Ovary (tissue), 9 donors: ENCODE results near the gene FBXO42. TPM values are rescaled to one million over a fixed set of nuclear protein-coding genes. Genes with fewer than 3 reads are reported as not detected.
A peak's percentile ranks its signal among the peaks of the same experiment; 100 is the strongest.
"Not testable (repeated sequence)": the region's sequence is repeated elsewhere in the genome, so short reads cannot be mapped to it uniquely, and the experiment has no call there.

Experiments
- DNase-seq, 5 donors: peaks; one replicate each; pipeline ENCODE4 v3.0.0-alpha.2; 2019 to 2020
- H3K27ac ChIP-seq, 2 donors: fragments of 200-600 bp; one replicate each; pipeline versions ENCODE4 v1.5.1 to v1.8.0; 2019 to 2022
- H3K27me3 ChIP-seq: fragments of 200-600 bp; one replicate; pipeline ENCODE4 v1.8.0; 2022
- H3K36me3 ChIP-seq: fragments of 200-600 bp; sonication (generic); one replicate; pipeline ENCODE4 v1.5.1; 2019
- H3K4me1 ChIP-seq: one replicate; pipeline ENCODE4 v1.8.1; 2013; ENCODE audit warnings: mild to moderate bottlenecking, moderate library complexity; ENCODE audit not compliant: insufficient read depth
- H3K4me3 ChIP-seq: fragments of 200-600 bp; sonication (generic); one replicate; pipeline ENCODE4 v1.5.1; 2017
- H3K9me3 ChIP-seq, 2 donors: fragments of 200-600 bp in 1 of 2; sonication (generic) in 1 of 2; one replicate each; pipeline versions ENCODE4 v1.5.1 to v1.8.1; 2013 to 2019; ENCODE audit warnings: mild to moderate bottlenecking in 1 of 2, moderate library complexity in 1 of 2
- EP300 ChIP-seq: sonication (generic); formaldehyde crosslinking; IDR thresholded peaks from one replicate; pipeline ENCODE4 v1.6.1; 2017; ENCODE audit warnings: antibody characterized with exemption
- POLR2A ChIP-seq: fragments of 450-650 bp; IDR thresholded peaks from one replicate; pipeline ENCODE4 v1.6.1; 2017; ENCODE audit warnings: antibody characterized with exemption, mild to moderate bottlenecking, moderate library complexity
- WGBS, 3 donors: extraction: QIAGEN DNeasy Blood & Tissue Kit in 1 of 3; methylation state at CpG; one replicate each; pipeline versions ENCODE4 v1.1.5 to v1.1.7; 2013 to 2017; 5-methylcytosine and 5-hydroxymethylcytosine counted together
- intact Hi-C, 4 donors: fragments of 100-400 bp; cut with DNase I; formaldehyde crosslinking; loops; one replicate each; pipeline versions ENCODE4 v1.11.0 to v1.15.1; 2022 to 2023
- polyA plus RNA-seq, 2 donors: library from polyadenylated mRNA; stranded (reverse); fragments of 200-250 nt in 1 of 2; fragments of 350-450 nt in 1 of 2; fragmentation: Illumina TruSeq in 1 of 2; extraction: RNeasy Lipid Tissue Mini Kit (QIAGEN cat#74804) in 1 of 2; gene quantifications; one replicate each; pipeline ENCODE4 v1.2.3, GENCODE V29; 2013 to 2014
- total RNA-seq, 7 donors: library from RNA; depleted of rRNA in 2 of 7; stranded (reverse); fragments of >200 nt in 2 of 7; fragmentation: NEBNext Ultra II Directional in 3 of 7; extraction: Animal tissue kit (Norgen Biotek cat#: 25700) in 3 of 7; gene quantifications; one replicate each; pipeline versions ENCODE4 v1.1.0 to v1.2.4, GENCODE V29; 2016 to 2023
- TF ChIP-seq, protein P1 (sequence below), 3 donors: fragments of 450-650 bp in 2 of 3; fragments of 200-600 bp in 1 of 3; IDR thresholded peaks; one replicate each; pipeline versions ENCODE4 v1.5.1 to v1.8.0; 2016 to 2022; ENCODE audit warnings: antibody characterized with exemption in 3 of 3, mild to moderate bottlenecking in 1 of 3
- donor health status: DM: no; HTN: no; CAD: no; lungs with moderate emphysema.
- donor health status: DM: no; HTN: no; CAD: no.
- donor health status: Bipolar disorder and iron deficiency.
- donor health status: DM: yes; HTN: yes; CAD: no.
- donor health status: DM: no; HTN: no; CAD: no.
- donor health status: DM: yes; HTN: yes; CAD: no.

Gene FBXO42
- total and polyA plus RNA-seq, 9 donors: 16.0 to 35.3 (median 21.9) TPM

DNA sequence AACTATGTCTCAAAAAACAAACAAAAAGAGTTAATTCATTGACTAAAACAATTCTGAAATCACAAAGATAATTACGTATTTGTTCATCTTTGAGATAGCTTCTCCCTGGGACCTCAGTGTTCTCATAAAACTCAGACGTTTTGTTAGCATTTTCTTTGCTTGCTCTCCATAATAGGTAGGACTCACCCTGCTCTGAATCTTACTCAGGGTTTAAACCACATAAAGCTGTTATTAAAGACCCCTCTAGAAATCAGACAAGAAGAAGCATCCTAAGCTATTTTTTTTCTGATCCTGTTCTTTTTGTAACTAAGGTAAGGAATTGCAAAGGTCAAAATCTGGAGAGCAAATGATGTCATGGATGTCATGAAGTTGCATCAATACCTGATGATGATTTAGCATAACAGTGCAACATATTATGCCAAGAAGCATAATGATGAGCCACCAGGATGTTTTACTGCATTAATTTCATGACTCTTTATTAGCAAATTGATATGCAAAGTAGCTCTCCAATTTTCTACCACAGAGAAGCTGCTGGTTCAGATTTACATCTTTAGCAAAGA, 2.4 kb downstream of the FBXO42 start:
- intact Hi-C loops: loop anchor here in 3 of 4 donors (5.0 to 10.0 kb wide), 4 partner anchors 95 to 275 kb away; partner anchors contain the start of gene FAM131C (in 1 of the 3)
- no peak overlapping the region for H3K4me3 ChIP-seq
- DNase-seq: no peak
- no peaks in the 10 kb centered on the region for H3K36me3 ChIP-seq
- no peak for TF ChIP-seq EP300
- no peak for TF ChIP-seq POLR2A
- TF ChIP-seq, protein P1, sequence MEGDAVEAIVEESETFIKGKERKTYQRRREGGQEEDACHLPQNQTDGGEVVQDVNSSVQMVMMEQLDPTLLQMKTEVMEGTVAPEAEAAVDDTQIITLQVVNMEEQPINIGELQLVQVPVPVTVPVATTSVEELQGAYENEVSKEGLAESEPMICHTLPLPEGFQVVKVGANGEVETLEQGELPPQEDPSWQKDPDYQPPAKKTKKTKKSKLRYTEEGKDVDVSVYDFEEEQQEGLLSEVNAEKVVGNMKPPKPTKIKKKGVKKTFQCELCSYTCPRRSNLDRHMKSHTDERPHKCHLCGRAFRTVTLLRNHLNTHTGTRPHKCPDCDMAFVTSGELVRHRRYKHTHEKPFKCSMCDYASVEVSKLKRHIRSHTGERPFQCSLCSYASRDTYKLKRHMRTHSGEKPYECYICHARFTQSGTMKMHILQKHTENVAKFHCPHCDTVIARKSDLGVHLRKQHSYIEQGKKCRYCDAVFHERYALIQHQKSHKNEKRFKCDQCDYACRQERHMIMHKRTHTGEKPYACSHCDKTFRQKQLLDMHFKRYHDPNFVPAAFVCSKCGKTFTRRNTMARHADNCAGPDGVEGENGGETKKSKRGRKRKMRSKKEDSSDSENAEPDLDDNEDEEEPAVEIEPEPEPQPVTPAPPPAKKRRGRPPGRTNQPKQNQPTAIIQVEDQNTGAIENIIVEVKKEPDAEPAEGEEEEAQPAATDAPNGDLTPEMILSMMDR (IDR thresholded peaks at IDR 0.05): no peak
- no peak overlapping the region for H3K27ac ChIP-seq
- no peaks in the 10 kb centered on the region for H3K27me3 ChIP-seq
- peaks cover 4% of the 10 kb centered on the region for H3K4me1 ChIP-seq
- no peaks in the 10 kb centered on the region for H3K9me3 ChIP-seq
- WGBS, 3 donors: 30 to 33% (median 30%) methylated on average over 2 of the region's 2 CpGs

DNA sequence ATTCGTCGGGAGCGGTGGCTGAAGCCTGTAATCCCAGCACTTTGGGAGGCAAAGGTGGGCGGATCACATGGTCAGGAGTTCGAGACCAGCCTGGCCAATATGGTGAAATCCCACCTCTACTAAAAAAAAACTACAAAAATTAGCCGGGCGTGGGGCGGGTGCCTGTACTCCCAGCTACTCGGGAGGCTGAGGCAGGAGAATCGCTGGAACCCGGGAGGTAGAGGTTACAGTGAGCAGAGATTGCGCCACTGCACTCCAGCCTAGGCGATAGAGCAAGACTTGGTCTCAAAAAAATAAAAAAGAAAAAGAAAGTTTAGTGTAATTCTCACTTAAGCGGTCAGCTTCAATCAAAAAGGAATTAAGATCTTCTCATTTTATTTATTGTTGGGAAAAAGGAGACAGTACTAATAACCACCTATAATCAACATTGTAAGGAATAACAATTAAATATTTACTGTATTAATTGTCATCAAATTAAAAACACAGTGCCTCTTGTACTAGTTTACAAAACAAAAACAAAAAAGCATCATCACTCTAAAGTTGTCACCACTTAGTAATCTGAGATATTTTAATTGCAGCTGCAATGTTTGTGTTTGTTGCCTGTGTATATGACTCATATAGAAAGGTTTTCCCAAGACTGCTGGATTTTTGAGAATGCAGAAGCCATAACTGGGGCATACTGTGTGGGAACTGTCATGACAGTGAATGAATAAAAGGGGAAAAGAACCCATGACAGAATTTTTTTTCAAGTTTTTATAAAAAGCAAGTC, 3.7 kb downstream of the FBXO42 start:
- 92 to 94% (median 94%) methylated on average over 14 of the region's 14 CpGs for WGBS, 3 donors
- H3K27me3 ChIP-seq: no peaks in the 10 kb centered on the region
- H3K4me3 ChIP-seq: no peak overlapping the region
- TF ChIP-seq EP300 (no peak), POLR2A (no peak)
- TF ChIP-seq, protein P1 (IDR thresholded peaks at IDR 0.05): no peak
- H3K27ac ChIP-seq: no peak overlapping the region
- no peaks in the 10 kb centered on the region for H3K36me3 ChIP-seq
- no peaks in the 10 kb centered on the region for H3K9me3 ChIP-seq
- peak in 1 of 5 donors; percentile 9 for DNase-seq
- intact Hi-C loops: no loop called here
- peaks cover 4% of the 10 kb centered on the region for H3K4me1 ChIP-seq

- WGBS, 3 donors: 94 to 96% (median 96%) methylated on average over 6 of the region's 6 CpGs
- H3K27me3 ChIP-seq, H3K36me3 ChIP-seq, H3K4me3 ChIP-seq, H3K9me3 ChIP-seq, H3K27ac ChIP-seq, H3K4me1 ChIP-seq, DNase-seq, intact Hi-C loops: not testable (repeated sequence)
These were observed 9.0 kb downstream of the FBXO42 start for GRCh38 chr1:16343276-16343675.

DNA sequence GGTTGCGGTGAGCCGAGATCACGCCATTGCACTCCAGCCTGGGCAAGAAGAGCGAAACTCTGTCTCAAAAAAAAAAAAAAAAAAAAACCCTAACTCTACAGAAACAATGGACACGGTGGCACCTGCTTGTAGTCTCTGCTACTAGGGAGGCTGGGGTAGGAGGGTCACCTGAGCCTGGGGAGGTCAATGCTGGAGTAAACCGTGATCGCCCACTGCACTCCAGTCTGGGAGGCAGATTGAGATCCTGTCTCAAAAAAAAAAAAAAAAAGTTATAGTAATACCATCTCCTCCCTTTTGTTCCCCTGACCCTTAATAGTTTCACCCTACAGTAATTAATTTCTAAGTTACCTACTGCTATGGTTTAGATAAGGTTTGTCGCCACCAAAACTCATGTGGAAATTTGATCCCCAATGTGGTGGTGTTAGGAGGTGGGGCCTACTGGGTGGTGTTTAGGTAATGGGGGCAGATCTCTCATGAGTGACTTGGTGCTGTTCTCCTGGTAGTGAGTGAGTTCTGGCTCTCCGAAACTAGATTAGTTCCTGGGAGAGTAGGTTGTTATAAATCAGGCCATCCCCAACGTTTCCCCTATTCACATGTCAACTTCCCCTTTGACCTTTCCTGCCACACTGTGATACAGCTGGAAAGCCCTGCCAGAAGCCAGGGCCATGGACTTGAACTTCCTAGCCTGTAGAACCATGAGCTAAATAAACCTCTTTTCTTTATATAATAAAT, 9.8 kb downstream of the FBXO42 start:
- DNase-seq: no peak

More for the DNA sequence above, 9.8 kb downstream of the FBXO42 start:
- Histone ChIP-seq H3K36me3 (no peaks in the 10 kb centered on the region), H3K4me1 (no peaks in the 10 kb centered on the region), H3K27me3 (no peaks in the 10 kb centered on the region), H3K27ac (no peak overlapping the region), H3K9me3 (no peaks in the 10 kb centered on the region), H3K4me3 (no peak overlapping the region)
- TF ChIP-seq, protein P1 (IDR thresholded peaks at IDR 0.05): no peak
- TF ChIP-seq EP300 (no peak), POLR2A (no peak)
- 81 to 85% (median 84%) methylated on average over 8 to 10 of the region's 10 CpGs for WGBS, 3 donors
- intact Hi-C loops: no loop called here
